BJ (cell line): Measurements from ENCODE around the gene CD302. TPM values are rescaled to one million over a fixed set of nuclear protein-coding genes. Genes with fewer than 3 reads are reported as not detected.
"Not testable (repeated sequence)": the region's sequence is repeated elsewhere in the genome, so short reads cannot be mapped to it uniquely, and the experiment has no call there.

Experiments used
- CTCF ChIA-PET: fragments of 350-600 bp; formaldehyde crosslinking; extraction: SDS; loops from one replicate; lab custom pipeline; 2021; ENCODE audit warnings: antibody characterized with exemption, inconsistent platforms; lab: Yijun Ruan, JAX
- POLR2A ChIA-PET: fragments of 300-600 bp; sonication (Branson Sonifier 250); formaldehyde crosslinking; extraction: SDS; loops from one replicate; lab custom pipeline; 2021; ENCODE audit warnings: antibody characterized with exemption; lab: Charles Lee
- DNase-seq: peaks from one replicate; pipeline ENCODE4 v3.0.0-alpha.2; 2011; ENCODE audit warnings: low read depth
- H3K27me3 ChIP-seq: 2 replicates; pipeline ENCODE4 v1.6.0; 2011; ENCODE audit warnings: low read length; ENCODE audit not compliant: control insufficient read depth, insufficient read depth
- H3K36me3 ChIP-seq: 2 replicates; pipeline ENCODE4 v1.5.1; 2011; ENCODE audit warnings: low read length; ENCODE audit not compliant: control insufficient read depth, insufficient read depth
- H3K4me3 ChIP-seq: 2 replicates; pipeline ENCODE4 v1.5.1; 2011; ENCODE audit warnings: low read depth, mild to moderate bottlenecking, control low read depth, low read length
- polyA plus RNA-seq: library from polyadenylated mRNA; depleted of rRNA; stranded (reverse); fragments of >200 nt; gene quantifications from 2 replicates; pipeline ENCODE4 v1.2.3, GENCODE V29; 2011
- TF ChIP-seq, protein P1 (sequence below): IDR thresholded peaks from 2 replicates; pipeline ENCODE4 v1.5.1; 2011; ENCODE audit warnings: low read depth, mild to moderate bottlenecking, control low read depth, inconsistent platforms, low read length, moderate library complexity; ENCODE audit not compliant: insufficient read depth

Gene CD302
- polyA plus RNA-seq, 1 experiment: 4.0 TPM

DNA sequence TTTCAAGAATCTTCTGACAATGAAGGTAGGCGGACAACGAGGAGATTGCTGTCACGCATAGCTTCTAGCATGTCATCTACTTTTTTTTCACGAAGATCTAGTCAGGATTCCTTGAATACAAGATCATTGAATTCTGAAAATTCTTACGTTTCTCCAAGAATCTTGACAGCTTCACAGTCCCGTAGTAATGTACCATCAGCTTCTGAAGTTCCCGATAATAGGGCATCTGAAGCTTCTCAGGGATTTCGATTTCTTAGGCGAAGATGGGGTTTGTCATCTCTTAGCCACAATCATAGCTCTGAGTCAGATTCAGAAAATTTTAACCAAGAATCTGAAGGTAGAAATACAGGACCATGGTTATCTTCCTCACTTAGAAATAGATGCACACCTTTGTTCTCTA lies 49.9 kb downstream of the CD302 start:
- TF ChIP-seq, protein P1, sequence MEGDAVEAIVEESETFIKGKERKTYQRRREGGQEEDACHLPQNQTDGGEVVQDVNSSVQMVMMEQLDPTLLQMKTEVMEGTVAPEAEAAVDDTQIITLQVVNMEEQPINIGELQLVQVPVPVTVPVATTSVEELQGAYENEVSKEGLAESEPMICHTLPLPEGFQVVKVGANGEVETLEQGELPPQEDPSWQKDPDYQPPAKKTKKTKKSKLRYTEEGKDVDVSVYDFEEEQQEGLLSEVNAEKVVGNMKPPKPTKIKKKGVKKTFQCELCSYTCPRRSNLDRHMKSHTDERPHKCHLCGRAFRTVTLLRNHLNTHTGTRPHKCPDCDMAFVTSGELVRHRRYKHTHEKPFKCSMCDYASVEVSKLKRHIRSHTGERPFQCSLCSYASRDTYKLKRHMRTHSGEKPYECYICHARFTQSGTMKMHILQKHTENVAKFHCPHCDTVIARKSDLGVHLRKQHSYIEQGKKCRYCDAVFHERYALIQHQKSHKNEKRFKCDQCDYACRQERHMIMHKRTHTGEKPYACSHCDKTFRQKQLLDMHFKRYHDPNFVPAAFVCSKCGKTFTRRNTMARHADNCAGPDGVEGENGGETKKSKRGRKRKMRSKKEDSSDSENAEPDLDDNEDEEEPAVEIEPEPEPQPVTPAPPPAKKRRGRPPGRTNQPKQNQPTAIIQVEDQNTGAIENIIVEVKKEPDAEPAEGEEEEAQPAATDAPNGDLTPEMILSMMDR: no peak
- Histone ChIP-seq H3K27me3 (no peaks in the 10 kb centered on the region), H3K4me3 (no peak overlapping the region), H3K36me3 (peaks cover 8% of the 10 kb centered on the region)
- POLR2A ChIA-PET: no interaction called here
- CTCF ChIA-PET: no interaction called here
- DNase-seq: no peak

- H3K27me3 ChIP-seq, H3K4me3 ChIP-seq, H3K36me3 ChIP-seq, DNase-seq, POLR2A ChIA-PET: not testable (repeated sequence)
- CTCF ChIA-PET: interaction anchor here (2.1 kb wide), 1 partner anchor 10 kb away, joined by 6 read pairs; no protein-coding TSS in a partner anchor
Observed at GRCh38 chr2:159745237-159745636, 52.8 kb downstream of the CD302 start.

GRCh38 chr2:159744363-159744762 lies 53.6 kb downstream of the CD302 start:
- H3K4me3 ChIP-seq: no peak overlapping the region
- peaks cover 10% of the 10 kb centered on the region for H3K36me3 ChIP-seq
- ChIA-PET POLR2A (no interaction called here), CTCF (no interaction called here)
- DNase-seq: no peak
- H3K27me3 ChIP-seq: no peaks in the 10 kb centered on the region
- TF ChIP-seq, protein P1: no peak

GRCh38 chr2:159742846-159743245 lies 55.2 kb downstream of the CD302 start:
- Histone ChIP-seq H3K36me3 (peaks cover 15% of the 10 kb centered on the region), H3K4me3 (no peak overlapping the region), H3K27me3 (no peaks in the 10 kb centered on the region)
- TF ChIP-seq, protein P1: no peak
- no peak for DNase-seq
- POLR2A ChIA-PET: no interaction called here
- CTCF ChIA-PET: no interaction called here

DNA sequence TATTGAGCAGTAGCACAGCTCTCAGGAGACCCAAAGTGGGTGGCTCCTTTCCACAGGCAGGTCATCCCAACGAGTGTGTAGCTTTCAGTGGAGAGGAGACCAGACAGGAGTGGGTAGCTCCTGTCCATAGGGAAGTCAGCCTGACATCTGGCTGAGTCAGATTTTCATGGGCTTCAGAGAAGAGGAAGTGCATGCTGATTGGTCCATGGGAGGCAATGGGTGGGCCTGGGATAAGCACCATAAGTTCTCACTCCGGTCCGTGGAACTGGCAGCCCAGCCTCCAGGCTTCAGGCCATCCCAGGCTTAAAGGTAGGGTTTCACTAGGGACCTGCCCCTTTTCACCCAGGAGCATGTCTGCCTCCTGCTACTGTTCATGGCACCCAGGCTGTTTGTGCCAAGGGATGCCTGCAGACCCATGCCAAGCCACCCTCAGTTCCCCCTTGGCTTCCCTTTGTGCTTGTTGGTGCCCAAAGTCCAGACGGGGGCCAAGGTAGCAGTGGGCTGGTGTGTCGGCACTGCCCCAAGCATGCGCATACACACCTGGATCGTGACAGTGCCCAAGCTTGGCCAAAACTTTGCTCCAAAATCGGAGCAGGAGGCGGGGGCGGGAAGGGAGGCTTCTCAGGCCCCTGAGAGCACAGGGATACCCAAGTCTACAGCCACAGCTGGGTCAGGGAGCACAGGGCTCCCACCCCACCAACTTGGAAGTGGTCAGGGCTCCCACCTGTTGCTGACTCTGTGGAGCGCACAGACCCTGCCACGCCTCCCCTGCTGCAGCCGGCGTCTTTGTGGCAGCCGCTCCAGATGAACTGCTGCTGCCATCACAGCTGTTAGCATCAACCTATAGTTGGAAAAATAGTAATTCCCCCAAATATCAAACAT lies 59.3 kb downstream of the CD302 start:
- no peaks in the 10 kb centered on the region for H3K27me3 ChIP-seq
- no peak for DNase-seq
- peaks cover 17% of the 10 kb centered on the region for H3K36me3 ChIP-seq
- ChIA-PET POLR2A (no interaction called here), CTCF (no interaction called here)
- TF ChIP-seq, protein P1: no peak
- H3K4me3 ChIP-seq: no peak overlapping the region

GRCh38 chr2:159737917-159738296 lies 60.1 kb downstream of the CD302 start:
- Histone ChIP-seq H3K36me3 (peaks cover 12% of the 10 kb centered on the region), H3K27me3 (no peaks in the 10 kb centered on the region), H3K4me3 (no peak overlapping the region)
- CTCF ChIA-PET: interaction anchor here (0.7 kb wide), 1 partner anchor 9 kb away, joined by 3 read pairs; no protein-coding TSS in a partner anchor
- POLR2A ChIA-PET: no interaction called here
- no peak for DNase-seq
- TF ChIP-seq, protein P1: no peak
